ENCODE measurements around the gene CEACAM21.

CEACAM21 gene

DNA sequence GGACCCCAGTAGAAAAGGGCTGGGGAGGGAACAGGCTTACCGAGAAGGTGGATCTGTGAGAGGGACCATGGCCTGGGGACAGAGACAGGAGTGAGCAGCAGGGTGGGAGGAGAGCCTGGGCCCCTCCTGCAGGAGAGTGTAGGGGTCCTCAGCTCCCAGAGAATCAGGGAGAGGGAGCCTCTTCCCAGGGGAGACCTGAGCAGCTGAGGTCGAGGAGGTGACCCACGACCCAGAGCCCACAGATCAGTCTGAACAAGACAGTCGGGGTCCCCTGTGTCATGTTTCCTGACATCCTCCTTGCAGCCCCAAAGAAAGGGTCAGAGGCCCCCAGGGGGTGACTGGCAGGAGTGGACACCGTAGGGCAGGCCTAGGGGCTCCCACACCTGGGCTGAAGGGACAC, 44.2 kb downstream of the CEACAM21 start:
- ATAC-seq = no peak

DNA sequence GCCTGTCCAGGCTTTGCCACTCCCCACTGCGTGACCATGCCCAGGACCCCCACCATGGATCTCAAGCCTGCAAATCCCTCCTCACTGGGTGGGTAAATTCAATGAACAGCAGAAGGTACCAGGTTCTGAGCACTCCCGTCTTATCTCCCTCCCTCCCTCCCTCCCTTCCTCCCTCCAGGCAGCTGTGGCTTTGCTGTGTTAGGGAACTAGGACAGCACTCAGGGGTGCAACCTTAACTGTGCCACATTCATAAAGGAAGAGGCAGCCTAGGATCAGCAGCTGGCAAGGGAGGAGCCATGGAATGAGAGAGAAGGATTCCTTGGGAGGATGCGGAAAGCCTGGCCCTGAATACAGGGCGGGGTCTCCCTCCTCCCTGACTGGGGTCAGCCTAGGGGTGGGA, 45.3 kb downstream of the CEACAM21 start:
- ATAC-seq = no peak

GRCh38 chr19:41621654-41622053, 45.7 kb downstream of the CEACAM21 start:
- ATAC-seq = no peak

DNA sequence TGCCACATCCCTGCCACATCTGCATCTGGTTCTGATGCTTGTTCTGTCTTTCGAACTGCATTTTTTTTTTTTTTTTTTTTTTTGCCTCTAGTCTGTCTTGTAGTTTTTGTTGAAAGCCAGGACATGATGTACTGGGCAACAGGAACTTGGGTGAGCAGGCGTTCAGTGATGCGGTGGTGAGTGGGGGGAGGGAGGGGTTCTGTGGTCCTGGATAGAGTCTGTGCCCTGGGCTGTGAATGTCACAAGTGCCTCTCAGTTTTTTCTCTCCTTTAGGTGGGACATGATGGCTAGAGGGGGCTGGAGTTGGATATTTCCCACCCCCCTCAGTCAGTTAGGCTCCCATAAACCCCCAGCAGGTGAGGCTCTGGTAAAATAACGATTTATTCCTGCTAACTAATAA, 47.4 kb downstream of the CEACAM21 start:
- no peak for ATAC-seq

- ATAC-seq = no peak
Observed at GRCh38 chr19:41624515-41624914, 48.5 kb downstream of the CEACAM21 start.

GRCh38 chr19:41624937-41625336, 49.0 kb downstream of the CEACAM21 start:
- ATAC-seq = no peak

- peak in 1 of 2 donors; percentile 36 for ATAC-seq
Observed at GRCh38 chr19:41626278-41626677, 50.3 kb downstream of the CEACAM21 start.

DNA sequence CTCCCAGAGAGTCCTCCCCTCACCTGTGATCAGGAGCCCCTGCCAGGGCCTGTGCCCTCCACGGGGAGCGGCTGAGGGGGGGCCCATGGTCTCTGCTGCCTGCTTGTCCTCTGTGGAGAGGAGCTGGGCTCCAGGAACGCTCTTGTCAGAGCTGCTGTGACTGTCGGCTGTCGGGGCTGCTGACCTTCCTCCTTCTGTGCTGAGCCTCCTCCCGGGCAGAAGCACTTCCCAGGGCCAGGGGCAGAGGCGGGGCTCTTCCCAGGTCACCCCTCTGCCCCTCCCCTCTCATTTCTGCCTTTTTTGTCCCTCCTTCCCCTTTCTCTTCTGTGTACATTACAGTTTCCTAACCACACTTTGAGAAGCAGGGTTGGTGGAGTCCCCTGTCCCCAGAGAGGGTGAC, 50.9 kb downstream of the CEACAM21 start, which contains the start of gene CEACAM4:
Gene CEACAM4 (minus strand): TSS at position 198 of the 400 bp plus-strand sequence. CDS start 111 bp downstream, at position 87.
- peak in 1 of 2 donors; percentile 20 for ATAC-seq

DNA sequence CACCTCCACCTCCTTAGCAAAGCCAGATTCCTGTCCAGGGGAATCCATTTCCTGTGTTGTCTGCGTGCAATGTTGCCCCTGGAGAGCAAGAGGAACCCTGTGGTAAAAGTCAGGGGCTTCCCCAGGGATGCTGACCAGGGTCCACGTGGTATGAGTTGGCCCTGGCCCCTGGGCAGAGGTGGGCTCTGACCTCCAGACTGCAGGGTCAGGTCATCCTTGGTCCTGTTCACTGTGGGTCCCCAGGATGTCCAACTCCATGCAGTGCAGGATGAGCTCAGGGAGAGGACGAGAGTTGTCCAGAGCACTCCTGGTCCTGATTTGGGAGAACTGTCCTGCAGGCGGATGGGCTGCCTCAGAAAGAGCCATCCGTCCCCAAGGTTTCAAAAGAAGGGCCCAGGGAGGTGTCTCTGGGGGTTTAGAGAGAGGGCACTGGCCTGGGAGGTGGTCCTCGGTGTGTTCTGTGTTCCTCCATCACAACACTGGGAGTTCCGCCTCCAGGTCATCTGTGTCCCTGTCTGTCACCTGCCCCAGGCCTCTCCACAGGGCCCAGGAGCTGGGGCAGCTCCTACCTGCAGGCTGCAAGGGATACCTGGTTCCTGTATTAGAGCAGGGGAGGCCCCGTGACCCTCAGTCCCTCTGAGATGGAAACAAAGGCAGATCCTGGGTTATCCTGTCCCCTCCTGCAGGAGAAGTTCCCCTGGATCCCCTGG, 52.2 kb downstream of the CEACAM21 start:
- no peak for ATAC-seq

All from activated CD4-positive, CD25-positive, alpha-beta regulatory T cell treated with anti-CD3 and anti-CD28 coated beads, Interleukin-2, amount 50 U/mL, for 24 hours (primary cell).